Middle frontal gyrus (tissue), 1 donor: ENCODE measurements around the gene USP48.
"Not testable (repeated sequence)": the region's sequence is repeated elsewhere in the genome, so short reads cannot be mapped to it uniquely, and the experiment has no call there.

Source experiments
- DNase-seq: peaks from one replicate; pipeline ENCODE4 v3.0.0-alpha.2; 2015; ENCODE audit warnings: low spot score; ENCODE audit errors: extremely low spot score

Gene USP48, protein sequence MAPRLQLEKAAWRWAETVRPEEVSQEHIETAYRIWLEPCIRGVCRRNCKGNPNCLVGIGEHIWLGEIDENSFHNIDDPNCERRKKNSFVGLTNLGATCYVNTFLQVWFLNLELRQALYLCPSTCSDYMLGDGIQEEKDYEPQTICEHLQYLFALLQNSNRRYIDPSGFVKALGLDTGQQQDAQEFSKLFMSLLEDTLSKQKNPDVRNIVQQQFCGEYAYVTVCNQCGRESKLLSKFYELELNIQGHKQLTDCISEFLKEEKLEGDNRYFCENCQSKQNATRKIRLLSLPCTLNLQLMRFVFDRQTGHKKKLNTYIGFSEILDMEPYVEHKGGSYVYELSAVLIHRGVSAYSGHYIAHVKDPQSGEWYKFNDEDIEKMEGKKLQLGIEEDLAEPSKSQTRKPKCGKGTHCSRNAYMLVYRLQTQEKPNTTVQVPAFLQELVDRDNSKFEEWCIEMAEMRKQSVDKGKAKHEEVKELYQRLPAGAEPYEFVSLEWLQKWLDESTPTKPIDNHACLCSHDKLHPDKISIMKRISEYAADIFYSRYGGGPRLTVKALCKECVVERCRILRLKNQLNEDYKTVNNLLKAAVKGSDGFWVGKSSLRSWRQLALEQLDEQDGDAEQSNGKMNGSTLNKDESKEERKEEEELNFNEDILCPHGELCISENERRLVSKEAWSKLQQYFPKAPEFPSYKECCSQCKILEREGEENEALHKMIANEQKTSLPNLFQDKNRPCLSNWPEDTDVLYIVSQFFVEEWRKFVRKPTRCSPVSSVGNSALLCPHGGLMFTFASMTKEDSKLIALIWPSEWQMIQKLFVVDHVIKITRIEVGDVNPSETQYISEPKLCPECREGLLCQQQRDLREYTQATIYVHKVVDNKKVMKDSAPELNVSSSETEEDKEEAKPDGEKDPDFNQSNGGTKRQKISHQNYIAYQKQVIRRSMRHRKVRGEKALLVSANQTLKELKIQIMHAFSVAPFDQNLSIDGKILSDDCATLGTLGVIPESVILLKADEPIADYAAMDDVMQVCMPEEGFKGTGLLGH

GRCh38 chr1:21782868-21783678, at the start of gene USP48:
USP48 (minus strand) TSS chr1:21783149; CDS start chr1:21782957, 192 bp downstream.
- peak; percentile 93 for DNase-seq

DNA sequence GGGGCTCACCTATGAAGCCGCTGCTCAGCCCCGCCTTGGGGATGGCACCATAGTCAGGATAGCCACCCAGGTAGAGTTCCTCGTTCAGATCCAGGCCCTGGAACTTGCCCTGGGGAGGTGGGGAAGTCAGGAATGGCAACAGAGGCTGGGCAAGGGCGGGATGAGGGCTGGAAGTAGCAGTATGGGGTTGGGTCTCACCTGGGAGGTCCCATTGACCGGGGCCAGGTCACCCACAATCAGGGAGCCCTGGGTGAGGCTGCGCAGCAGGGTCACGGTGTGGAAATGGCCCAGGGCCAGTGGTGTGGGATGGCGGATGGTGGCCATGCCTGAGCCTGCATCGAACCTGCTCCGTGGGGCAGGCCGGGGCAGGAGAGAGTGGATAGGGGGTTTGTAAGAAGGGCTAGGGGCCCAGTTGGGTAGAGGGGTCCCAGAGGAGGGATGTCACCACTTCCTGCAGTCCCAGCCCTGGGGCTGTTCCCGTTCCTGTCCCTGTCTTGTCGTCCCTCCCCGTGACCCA, 48.6 kb upstream of the USP48 start:
- DNase-seq, result no peak

DNA sequence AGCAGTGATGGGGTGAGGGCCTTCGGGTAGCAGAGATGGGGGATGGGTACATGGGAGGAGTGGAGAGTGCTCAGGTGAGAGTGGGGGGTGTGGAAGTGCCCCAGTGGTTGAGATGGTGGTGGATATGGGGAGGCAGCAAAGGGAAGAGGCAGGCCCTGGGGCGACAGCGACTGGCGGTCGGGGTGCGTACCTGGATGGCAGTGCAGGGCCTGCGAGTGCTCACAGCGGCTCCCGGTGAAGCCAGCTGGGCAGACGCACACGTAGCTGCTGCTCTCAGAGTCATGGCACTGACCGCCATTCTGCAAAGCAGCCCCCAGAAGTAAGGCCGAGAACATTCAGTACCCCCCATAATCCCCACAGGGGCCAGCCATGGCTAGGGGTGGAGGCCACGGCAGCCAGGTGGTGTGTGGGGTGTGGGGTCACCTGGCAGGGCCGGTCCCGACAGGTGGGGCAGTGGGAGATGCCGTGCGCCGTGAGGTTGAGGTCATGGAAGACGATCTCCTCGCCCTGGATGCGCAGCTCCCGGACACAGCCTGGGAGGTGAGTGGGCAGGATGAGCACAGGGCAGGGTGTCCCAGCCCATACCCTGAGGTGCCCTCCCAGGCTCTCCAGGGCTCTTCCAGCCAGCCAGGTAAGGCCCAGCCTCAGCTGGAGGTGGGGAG, 48.0 kb upstream of the USP48 start:
- no peak for DNase-seq

- DNase-seq, result no peak
Observed at GRCh38 chr1:21829294-21829693, 46.3 kb upstream of the USP48 start.

GRCh38 chr1:21828506-21829210, 45.7 kb upstream of the USP48 start:
- no peak for DNase-seq

DNA sequence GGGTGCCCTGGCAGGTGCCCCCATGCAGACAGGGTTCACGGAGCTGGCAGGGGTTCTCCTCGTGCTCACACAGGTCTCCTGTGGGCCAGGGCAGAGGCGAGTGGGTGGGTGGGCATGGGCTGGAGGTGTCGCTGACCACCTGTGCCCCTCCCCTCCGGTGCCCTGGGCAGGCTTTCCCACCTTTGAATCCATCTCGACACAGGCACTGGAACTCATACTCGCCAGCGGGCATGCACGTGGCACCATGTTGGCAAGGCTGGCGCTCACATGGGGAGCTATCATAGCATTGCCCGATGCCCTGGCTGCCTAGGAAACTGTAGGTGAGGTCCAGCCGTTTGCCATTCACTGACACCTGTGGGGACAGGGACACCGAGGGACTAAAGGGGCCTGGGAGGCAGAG, 45.1 kb upstream of the USP48 start:
- no peak for DNase-seq

DNA sequence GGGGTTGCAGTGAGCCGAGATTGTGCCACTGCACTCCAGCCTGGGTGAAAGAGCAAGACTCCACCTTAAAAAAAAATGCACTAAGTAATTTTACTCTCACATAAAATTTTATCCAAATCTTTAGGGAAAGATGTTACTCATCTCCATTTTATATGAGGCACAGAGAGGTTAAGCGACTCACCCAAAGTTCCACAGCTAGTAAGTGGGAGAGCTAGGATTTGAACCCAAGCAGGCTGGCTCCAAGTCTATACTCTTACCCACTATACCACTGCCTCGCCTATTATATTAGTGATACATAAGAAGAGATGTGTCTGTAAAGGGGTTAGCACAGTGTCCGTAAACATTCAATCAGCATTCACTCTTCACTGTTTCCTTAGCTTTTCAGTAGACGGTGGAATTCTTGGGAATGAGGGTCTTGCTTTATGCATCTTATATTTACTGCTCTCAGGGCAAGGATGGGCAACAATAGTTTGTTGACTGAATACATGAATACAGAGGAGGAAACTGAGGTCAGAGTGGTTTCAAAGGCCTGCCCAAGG, 44.3 kb upstream of the USP48 start:
- DNase-seq, result no peak

GRCh38 chr1:21826694-21827093, 43.7 kb upstream of the USP48 start:
- DNase-seq, result not testable (repeated sequence)

GRCh38 chr1:21825393-21825792, 42.4 kb upstream of the USP48 start:
- no peak for DNase-seq

GRCh38 chr1:21824926-21825325, 42.0 kb upstream of the USP48 start:
- no peak for DNase-seq

- DNase-seq, result no peak
Observed at GRCh38 chr1:21823980-21824702, 41.2 kb upstream of the USP48 start.

GRCh38 chr1:21823206-21823979, 40.4 kb upstream of the USP48 start:
- DNase-seq, result no peak

- no peak for DNase-seq
Observed at GRCh38 chr1:21822349-21822748, 39.4 kb upstream of the USP48 start.

DNA sequence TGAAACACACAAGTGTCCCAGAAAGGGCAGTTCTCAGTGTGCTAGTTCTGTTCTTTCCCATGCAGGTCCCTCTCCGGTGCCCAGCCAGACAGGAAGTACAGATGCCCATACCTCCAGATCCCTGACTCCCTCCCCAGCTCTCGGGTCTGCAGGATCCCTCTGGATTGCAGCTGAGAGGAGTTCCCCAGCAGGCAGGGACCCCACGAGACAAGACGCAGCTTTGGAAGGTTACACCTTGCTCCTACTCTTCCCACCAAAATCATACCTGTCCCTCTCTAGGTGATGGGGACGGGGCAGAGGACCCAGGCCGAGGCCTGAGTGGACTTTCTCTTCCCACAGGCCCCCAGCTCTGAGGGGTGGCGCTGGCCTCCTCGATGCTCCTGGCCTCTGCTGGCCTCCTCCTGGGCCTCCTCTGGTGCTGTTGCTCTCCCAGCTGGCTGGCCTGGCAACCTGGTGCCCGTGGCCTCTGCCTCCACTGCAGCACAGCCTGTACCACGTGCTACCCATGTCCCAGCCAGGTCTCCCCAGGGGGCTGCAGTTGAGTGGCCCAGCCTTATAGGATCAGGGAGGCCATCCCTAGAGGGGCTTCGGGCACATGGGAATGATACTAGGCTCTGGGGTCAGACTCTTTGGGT, 38.6 kb upstream of the USP48 start:
- DNase-seq, result no peak

DNA sequence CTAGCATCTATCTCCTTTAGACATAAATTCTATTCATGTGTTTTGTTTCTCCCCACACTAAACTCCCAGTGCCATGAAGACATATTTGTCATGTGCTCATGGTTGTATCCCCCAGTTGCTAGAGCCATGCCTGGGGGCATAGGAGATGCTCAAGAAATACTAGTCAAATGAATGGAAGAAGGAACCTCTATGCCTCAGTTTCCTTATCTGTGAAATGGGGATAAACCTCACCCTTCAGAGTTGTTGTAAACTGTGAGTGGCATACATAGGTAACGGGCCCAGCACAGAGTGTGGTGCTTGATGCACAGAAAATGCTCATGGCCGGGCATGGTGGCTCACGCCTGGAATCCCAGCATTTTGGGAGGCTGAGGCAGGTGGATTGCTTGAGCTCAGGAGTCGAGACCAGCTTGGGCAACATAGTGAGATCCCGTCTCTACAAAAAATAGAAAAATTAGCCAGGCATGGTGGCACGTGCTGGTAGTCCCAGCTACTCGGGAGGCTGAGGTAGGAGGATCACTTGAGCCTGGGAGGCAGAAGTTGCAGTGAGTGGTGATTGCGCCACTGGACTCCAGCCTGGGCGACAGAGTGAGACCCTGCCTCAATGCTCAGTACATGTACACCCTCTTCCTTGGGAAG, 37.8 kb upstream of the USP48 start:
- no peak for DNase-seq

- no peak for DNase-seq
Observed at GRCh38 chr1:21818656-21819055, 35.7 kb upstream of the USP48 start.
